Measurements from ENCODE around the gene HOXD9. TPM values are rescaled to one million over a fixed set of nuclear protein-coding genes. Genes with fewer than 3 reads are reported as not detected.

The HOXD9 gene
- total RNA-seq, 1 experiment from 2014 or later: not detected

DNA sequence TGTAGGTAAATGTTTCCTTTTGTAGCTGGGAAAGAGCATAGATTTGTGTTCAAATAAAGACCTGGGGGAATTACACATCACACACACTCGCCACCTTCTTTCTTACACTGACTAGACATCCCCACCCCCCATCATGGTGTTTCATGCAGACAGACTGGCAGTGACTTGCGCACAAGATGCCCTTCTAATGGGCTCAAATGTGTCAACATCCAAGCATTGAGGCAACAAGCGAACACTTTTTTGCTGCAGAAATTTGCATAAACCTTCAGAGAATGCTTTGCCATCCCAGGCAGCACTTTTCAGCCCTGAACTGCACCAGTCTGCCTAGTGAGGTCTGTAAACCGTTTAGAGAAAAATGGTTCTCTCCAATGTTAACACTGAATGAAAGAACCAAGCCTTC is 11.5 kb downstream of the HOXD9 start (continued):
- no peak for TF ChIP-seq ZNF532 (CRISPR knock-in tag; IDR thresholded peaks at IDR 0.05; ENCODE audit: borderline replicate concordance)
- TF ChIP-seq, protein P1, sequence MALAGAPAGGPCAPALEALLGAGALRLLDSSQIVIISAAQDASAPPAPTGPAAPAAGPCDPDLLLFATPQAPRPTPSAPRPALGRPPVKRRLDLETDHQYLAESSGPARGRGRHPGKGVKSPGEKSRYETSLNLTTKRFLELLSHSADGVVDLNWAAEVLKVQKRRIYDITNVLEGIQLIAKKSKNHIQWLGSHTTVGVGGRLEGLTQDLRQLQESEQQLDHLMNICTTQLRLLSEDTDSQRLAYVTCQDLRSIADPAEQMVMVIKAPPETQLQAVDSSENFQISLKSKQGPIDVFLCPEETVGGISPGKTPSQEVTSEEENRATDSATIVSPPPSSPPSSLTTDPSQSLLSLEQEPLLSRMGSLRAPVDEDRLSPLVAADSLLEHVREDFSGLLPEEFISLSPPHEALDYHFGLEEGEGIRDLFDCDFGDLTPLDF (CRISPR knock-in tag; IDR thresholded peaks at IDR 0.05): no peak
- TF ChIP-seq ESRRA (CRISPR knock-in tag; IDR thresholded peaks at IDR 0.05; ENCODE audit: borderline replicate concordance): no peak

DNA sequence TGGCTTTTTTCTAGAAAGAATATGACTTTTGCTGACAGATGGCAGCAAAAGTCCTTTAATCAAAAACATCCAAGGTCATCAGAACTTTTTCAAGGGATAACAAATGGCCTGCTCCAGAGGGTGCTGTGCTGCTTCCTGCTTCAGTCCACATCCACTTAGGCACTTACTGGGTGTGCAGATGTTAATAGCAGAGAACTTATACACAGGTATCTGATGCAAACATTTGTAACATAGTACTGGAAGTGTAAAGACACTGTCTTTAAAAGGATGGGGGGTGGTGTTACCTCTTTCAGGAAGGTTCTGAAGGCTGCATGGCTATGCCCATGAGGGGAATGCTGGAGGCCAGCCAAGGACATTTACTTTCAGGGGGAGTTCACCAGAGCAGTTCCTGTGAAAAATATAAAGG is 12.5 kb downstream of the HOXD9 start:
- Mint-ChIP-seq H3K27me3 (ENCODE audit: low read depth) (peaks cover 99% of the 10 kb centered on the region), H3K4me3 (peak overlapping the region; percentile 64), H3K27ac (no peak overlapping the region), H3K4me1 (peaks cover 23% of the 10 kb centered on the region), H3K9me3 (no peaks in the 10 kb centered on the region), H3K36me3 (0 out of 2 replicates have a peak, but pooled peaks cover 2% of the 10 kb centered on the region)
- ATAC-seq: no peak
- no peak for DNase-seq (ENCODE audit: low spot score)
- CTCF ChIA-PET: no interaction called here
- POLR2A ChIA-PET: no interaction called here
- TF ChIP-seq, protein P2, sequence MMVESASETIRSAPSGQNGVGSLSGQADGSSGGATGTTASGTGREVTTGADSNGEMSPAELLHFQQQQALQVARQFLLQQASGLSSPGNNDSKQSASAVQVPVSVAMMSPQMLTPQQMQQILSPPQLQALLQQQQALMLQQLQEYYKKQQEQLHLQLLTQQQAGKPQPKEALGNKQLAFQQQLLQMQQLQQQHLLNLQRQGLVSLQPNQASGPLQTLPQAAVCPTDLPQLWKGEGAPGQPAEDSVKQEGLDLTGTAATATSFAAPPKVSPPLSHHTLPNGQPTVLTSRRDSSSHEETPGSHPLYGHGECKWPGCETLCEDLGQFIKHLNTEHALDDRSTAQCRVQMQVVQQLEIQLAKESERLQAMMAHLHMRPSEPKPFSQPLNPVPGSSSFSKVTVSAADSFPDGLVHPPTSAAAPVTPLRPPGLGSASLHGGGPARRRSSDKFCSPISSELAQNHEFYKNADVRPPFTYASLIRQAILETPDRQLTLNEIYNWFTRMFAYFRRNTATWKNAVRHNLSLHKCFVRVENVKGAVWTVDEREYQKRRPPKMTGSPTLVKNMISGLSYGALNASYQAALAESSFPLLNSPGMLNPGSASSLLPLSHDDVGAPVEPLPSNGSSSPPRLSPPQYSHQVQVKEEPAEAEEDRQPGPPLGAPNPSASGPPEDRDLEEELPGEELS (CRISPR knock-in tag; IDR thresholded peaks at IDR 0.05): no peak
- TF ChIP-seq, protein P3, sequence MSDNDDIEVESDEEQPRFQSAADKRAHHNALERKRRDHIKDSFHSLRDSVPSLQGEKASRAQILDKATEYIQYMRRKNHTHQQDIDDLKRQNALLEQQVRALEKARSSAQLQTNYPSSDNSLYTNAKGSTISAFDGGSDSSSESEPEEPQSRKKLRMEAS (CRISPR knock-in tag; IDR thresholded peaks at IDR 0.05): no peak
- TF ChIP-seq KAT7 (CRISPR knock-in tag; IDR thresholded peaks at IDR 0.05; ENCODE audit: borderline replicate concordance) (no peak), OVOL2 (CRISPR knock-in tag; IDR thresholded peaks at IDR 0.05; ENCODE audit: borderline replicate concordance) (no peak), ZMAT4 (CRISPR knock-in tag; IDR thresholded peaks at IDR 0.05) (no peak), TCF7 (CRISPR knock-in tag; IDR thresholded peaks at IDR 0.05; ENCODE audit: low read depth) (no peak), ZNF263 (CRISPR knock-in tag; IDR thresholded peaks at IDR 0.05; ENCODE audit: low read depth) (no peak), IRF2 (CRISPR knock-in tag; IDR thresholded peaks at IDR 0.05; ENCODE audit: borderline replicate concordance, low read depth) (no peak), ZNF416 (CRISPR knock-in tag; IDR thresholded peaks at IDR 0.05) (no peak), MXD4 (CRISPR knock-in tag; IDR thresholded peaks at IDR 0.05; ENCODE audit: borderline replicate concordance) (no peak), NR3C1 (CRISPR knock-in tag; conservative IDR thresholded peaks at IDR 0.05; ENCODE audit: low read depth) (no peak), NFYB (CRISPR knock-in tag; conservative IDR thresholded peaks at IDR 0.05; ENCODE audit: low read depth) (no peak), ELF4 (CRISPR knock-in tag; IDR thresholded peaks at IDR 0.05; ENCODE audit: low read depth) (no peak), FOXK1 (CRISPR knock-in tag; IDR thresholded peaks at IDR 0.05) (no peak)

All from WTC11 (cell line).